Cardiac septum (tissue), 1 donor: ENCODE data around the gene BDH1. TPM values are rescaled to one million over a fixed set of nuclear protein-coding genes. Genes with fewer than 3 reads are reported as not detected.
"Not testable (repeated sequence)": the region's sequence is repeated elsewhere in the genome, so short reads cannot be mapped to it uniquely, and the experiment has no call there.

Source experiments
- DNase-seq: peaks from one replicate; pipeline ENCODE4 v3.0.0-alpha.2; 2020; ENCODE audit warnings: low spot score
- intact Hi-C: fragments of 100-400 bp; cut with DNase I; formaldehyde crosslinking; loops from one replicate; pipeline ENCODE4 v1.14.0; 2022
- long read RNA-seq: library from polyadenylated mRNA; unstranded; transcript quantifications from one replicate; pipeline ENCODE4 v2.0.0, GENCODE V29; 2021
- total RNA-seq: library from RNA; stranded (reverse); fragmentation: NEBNext Ultra II Directional; extraction: Animal tissue kit (Norgen Biotek cat#: 25700); gene quantifications from one replicate; pipeline ENCODE4 v1.2.1, GENCODE V29; 2021
- donor health status: DM: no; HTN: no; CAD: no.

The BDH1 gene
- 61.4 TPM for total RNA-seq
- long read RNA-seq, transcript BDH1-202 (7 exons, 3,455 nt) = major isoform, 62 of 82 reads
- long read RNA-seq, partial matches to known transcripts = 3 of 82 reads
- long read RNA-seq, other reads (novel, unspliced or antisense) = 14 of 82 reads

- intact Hi-C loops = no loop called here
- no peak for DNase-seq
These were observed at the start of gene BDH1 for GRCh38 chr3:197555281-197556261. BDH1 (minus strand) TSS chr3:197555968; CDS start chr3:197546443, 9,525 bp downstream.

GRCh38 chr3:197603317-197603933, 47.7 kb upstream of the BDH1 start:
- no peak for DNase-seq
- intact Hi-C loops = no loop called here

GRCh38 chr3:197602351-197602750, 46.6 kb upstream of the BDH1 start:
- DNase-seq, intact Hi-C loops: not testable (repeated sequence)

GRCh38 chr3:197601566-197601840, 45.7 kb upstream of the BDH1 start:
- DNase-seq = not testable (repeated sequence)

GRCh38 chr3:197600796-197601565, 45.2 kb upstream of the BDH1 start:
- intact Hi-C loops = no loop called here
- DNase-seq = no peak

More at GRCh38 chr3:197601566-197601840, 45.7 kb upstream of the BDH1 start:
- intact Hi-C loops = not testable (repeated sequence)

GRCh38 chr3:197599089-197599765, 43.5 kb upstream of the BDH1 start:
- intact Hi-C loops = no loop called here
- DNase-seq = peak; percentile 85

GRCh38 chr3:197598404-197598980, 42.7 kb upstream of the BDH1 start:
- intact Hi-C loops = no loop called here

GRCh38 chr3:197597335-197597734, 41.6 kb upstream of the BDH1 start:
- intact Hi-C loops = no loop called here
- no peak for DNase-seq

More at GRCh38 chr3:197598404-197598980, 42.7 kb upstream of the BDH1 start:
- DNase-seq = no peak

- intact Hi-C loops = no loop called here
- DNase-seq = no peak
These were observed 39.9 kb upstream of the BDH1 start for GRCh38 chr3:197595470-197596185.

- intact Hi-C loops = no loop called here
- no peak for DNase-seq
These were observed 37.2 kb upstream of the BDH1 start for GRCh38 chr3:197593046-197593380.

- intact Hi-C loops = no loop called here
- DNase-seq = no peak
These were observed 36.7 kb upstream of the BDH1 start for GRCh38 chr3:197592361-197593045.

- intact Hi-C loops = no loop called here
- no peak for DNase-seq
These were observed 36.0 kb upstream of the BDH1 start for GRCh38 chr3:197591816-197592215.

- no peak for DNase-seq
- intact Hi-C loops = no loop called here
These were observed 34.7 kb upstream of the BDH1 start for GRCh38 chr3:197590313-197590962.

- intact Hi-C loops = no loop called here
- DNase-seq = no peak
These were observed 33.8 kb upstream of the BDH1 start for GRCh38 chr3:197589545-197589944.

- DNase-seq, intact Hi-C loops: not testable (repeated sequence)
These were observed 31.0 kb upstream of the BDH1 start for GRCh38 chr3:197586768-197587167.

- intact Hi-C loops = no loop called here
- DNase-seq = no peak
These were observed 30.4 kb upstream of the BDH1 start for GRCh38 chr3:197586181-197586580.

GRCh38 chr3:197584733-197585132, 29.0 kb upstream of the BDH1 start:
- no peak for DNase-seq
- intact Hi-C loops = no loop called here
